Measurements from ENCODE around the gene TGFBR2.

DNA sequence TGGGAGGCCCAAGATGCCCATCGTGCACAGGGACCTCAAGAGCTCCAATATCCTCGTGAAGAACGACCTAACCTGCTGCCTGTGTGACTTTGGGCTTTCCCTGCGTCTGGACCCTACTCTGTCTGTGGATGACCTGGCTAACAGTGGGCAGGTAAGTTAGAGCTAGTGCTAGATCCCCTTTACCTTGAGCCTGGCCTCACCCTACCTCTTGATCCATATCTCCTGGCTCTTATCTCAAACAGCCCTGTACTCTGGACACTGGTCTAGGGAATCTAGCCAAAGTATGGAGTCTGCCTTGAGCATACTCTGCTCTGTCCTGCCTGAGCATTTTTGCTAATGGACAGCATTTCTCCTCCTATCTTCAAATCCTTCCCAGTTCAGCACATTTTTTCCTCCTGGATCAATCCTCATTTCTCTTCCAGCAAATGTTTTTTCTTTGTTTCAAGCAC lies 65.9 kb downstream of the TGFBR2 start:
- TF ChIP-seq POLR2AphosphoS5 (IDR thresholded peaks at IDR 0.05) (no peak), CTCF (IDR thresholded peaks at IDR 0.05 in 8 of 11, conservative IDR thresholded peaks at IDR 0.05 in 3 of 11) (no peak)
